HS-27A (cell line): ENCODE data around the gene STOML1.
A peak's percentile ranks its signal among the peaks of the same experiment; 100 is the strongest.
"Not testable (repeated sequence)": the region's sequence is repeated elsewhere in the genome, so short reads cannot be mapped to it uniquely, and the experiment has no call there.

Experiments used
- DNase-seq: peaks from one replicate; pipeline ENCODE4 v3.0.0-alpha.2; 2012; ENCODE audit warnings: low read depth, missing footprints

The STOML1 gene

DNA sequence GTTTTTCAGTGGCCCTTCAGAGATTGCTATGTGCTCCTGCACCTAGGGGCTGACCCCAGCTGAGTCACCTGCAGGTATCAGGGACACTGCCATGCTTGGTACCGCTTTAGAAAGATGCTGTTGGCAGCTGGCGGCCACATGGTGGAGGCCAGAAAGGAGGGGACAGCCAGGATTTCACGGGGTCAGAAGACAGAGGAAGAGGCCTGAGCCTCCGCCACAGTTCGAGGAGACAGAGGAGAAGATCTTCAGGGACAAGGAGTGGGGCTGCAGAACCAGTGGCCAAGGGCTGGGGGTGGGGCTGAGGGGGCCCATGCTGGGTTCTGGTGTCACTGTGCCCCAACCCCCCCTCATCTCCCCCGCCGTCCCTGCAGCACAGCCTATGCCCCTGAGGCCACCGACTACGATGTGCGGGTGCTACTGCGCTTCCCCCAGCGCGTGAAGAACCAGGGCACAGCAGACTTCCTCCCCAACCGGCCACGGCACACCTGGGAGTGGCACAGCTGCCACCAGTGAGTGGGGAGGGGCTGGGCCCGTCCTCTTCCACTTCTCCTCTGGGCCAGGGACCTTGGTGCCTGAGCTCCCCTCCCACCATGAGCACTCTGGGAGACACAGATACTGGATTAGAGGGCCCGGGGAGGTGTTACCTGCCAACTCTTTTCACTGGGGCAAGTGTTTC is 45.9 kb downstream of the STOML1 start:
- no peak for DNase-seq

DNA sequence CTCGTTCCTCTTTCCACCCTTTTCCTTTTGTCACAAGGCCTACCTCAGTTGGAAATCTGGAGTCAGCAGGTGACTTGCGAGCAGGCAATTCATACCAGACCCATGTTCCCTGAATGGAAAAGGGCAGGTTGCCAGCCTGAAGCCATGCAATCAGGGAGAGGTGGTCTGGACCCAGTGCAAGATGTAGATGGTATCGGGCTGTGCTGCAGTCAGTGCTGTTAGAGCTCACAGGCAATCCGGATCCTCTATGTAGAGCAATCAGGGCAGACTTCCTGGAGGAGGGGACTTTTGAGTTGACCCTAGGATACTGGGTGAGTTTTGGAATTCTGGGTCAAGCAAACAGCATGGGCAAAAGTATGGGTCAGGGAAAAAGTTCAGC is 47.0 kb downstream of the STOML1 start:
- DNase-seq: no peak

DNA sequence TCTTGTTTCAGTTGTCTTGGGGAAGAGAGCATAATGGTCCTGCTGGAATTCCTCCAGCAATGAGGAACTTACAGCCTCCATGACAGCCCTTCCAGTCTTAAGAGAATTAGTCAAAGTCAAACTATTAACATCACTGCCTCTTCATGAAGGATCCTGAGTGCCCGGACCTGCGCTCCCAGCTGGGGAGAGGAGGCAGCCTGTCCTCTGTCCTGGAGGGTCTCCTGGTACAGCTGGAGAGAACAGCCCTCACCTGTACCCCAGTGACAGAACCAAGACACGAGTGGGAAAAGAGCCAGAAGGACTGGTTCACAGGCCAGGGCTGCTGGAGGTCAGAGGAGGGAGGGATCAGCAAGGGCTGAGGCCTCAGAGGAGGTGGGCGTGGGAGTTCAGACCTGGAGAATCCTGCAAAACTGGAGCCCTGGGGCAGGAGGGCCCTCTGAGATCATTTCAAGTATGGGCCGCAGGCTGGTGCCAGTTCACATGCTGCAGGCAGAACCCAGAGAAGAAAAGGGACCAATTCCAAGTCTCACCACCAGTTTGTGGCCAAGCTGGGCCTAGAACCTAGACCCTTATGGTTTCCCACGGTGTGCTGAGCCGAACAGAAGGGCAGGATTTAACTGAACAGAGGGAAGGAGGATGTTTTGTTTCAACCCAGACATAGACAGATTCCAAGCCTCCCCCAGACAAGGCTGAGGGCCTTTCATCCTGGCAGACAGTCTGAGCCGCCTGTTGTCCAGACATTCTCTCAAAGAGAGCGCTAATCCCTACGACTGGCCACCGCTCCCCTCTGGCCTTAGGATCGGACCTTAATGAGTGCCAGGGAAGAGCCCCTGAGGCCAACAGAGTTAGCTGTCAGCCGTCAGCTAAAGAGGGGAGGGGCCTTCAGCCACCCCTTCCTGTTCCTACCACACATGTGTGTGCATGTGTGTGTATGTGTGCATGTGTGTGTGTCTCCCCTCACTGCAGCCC is 47.6 kb downstream of the STOML1 start:
- no peak for DNase-seq

DNA sequence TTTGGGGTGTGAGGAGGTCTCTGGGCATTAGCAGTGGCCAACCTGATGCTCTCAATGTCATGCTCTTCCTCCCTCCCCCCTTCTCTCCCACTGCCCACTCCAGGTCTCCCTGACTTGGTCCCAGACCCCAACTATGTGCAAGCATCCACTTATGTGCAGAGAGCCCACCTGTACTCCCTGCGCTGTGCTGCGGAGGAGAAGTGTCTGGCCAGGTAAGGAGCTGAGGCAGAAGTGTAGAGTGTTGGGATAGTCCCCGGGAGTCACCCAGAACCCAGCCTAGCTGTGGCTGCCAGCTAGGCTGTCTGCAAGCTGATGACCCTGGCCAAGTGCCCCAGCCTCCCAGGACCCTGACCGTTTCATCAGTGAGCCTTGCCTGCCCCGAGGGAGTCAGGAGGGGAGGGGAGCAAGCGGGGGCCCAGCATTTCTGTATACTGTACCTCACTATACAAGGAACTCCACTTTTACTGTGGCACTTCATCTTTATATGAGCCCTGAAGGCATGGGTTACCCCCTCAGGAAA is 49.3 kb downstream of the STOML1 start:
- DNase-seq: no peak

DNA sequence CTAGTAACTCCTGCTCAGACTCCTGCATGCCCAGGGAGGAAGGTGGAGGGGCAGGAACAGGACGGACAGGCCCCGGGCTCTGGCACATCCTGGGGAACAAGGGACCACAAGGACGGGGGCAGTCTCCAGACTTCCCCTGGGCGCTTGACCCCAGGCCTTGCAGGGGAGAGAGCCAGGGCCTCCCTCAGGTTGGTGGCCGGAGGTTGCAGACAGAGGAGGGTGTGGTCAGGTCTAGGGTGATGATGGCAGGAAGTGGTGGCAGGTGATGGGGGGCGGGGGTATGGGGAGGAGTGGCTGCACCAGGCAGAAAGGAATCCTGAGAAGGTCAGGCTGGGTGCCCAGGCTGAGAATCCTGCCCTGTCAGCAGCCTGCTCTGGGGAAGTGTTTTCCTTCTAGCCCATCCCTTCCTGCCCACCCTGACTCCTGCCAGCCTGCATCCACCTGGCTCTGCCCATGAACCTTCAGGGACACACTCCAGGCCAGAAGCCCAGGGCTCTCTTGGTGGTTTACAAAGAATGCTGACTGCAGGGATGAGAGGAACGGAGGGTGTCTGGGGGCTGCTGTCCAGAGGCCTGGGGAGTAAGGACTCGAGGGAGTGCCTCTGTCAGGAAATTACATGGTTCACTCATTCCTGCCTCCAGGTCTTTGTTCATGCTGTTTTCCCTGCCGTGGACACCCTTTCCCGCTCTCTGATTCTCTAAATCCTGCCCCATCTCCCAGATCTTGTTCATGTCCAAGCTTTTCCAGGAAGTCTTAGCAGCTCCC is 50.0 kb downstream of the STOML1 start:
- DNase-seq: no peak

DNA sequence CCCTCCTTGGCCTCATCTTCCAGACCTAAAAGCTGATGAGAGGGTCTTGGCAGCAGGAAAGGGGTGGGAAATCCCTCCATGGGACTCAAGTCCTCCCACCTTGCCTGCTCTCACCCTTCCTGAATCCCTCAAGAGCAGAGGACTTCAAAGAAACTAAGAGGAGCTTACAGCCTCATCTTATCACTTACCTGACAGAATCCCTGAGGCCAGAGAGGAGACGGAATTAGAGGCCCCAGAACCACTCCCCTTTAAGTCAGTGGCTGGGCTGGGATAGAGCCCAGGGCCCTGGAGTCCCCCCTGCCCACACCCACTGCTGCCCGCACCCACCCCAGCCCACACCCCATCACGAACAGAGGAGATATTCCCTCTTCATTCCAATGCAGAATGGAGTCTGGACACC is 50.6 kb downstream of the STOML1 start:
- no peak for DNase-seq

DNA sequence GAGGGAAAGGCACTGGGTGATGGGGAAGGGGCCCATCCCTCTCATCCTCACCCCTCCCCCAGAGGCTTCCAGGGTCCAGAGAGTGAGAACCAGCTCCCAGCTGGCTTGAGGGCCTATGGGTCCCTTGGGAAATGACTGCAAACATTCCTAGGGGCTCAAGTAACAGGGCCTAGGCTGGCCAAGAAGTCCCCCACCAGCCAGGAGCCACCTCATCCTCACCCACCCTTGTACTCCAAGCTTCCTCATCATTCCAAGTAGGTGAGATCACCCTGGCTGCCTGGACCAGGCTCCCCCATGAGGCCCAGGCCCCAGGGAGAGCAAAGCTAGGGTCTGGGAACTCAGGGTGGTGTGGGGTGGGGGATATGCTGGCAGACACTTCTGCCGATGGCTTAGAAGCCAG is 51.1 kb downstream of the STOML1 start:
- peak; percentile 99 for DNase-seq

DNA sequence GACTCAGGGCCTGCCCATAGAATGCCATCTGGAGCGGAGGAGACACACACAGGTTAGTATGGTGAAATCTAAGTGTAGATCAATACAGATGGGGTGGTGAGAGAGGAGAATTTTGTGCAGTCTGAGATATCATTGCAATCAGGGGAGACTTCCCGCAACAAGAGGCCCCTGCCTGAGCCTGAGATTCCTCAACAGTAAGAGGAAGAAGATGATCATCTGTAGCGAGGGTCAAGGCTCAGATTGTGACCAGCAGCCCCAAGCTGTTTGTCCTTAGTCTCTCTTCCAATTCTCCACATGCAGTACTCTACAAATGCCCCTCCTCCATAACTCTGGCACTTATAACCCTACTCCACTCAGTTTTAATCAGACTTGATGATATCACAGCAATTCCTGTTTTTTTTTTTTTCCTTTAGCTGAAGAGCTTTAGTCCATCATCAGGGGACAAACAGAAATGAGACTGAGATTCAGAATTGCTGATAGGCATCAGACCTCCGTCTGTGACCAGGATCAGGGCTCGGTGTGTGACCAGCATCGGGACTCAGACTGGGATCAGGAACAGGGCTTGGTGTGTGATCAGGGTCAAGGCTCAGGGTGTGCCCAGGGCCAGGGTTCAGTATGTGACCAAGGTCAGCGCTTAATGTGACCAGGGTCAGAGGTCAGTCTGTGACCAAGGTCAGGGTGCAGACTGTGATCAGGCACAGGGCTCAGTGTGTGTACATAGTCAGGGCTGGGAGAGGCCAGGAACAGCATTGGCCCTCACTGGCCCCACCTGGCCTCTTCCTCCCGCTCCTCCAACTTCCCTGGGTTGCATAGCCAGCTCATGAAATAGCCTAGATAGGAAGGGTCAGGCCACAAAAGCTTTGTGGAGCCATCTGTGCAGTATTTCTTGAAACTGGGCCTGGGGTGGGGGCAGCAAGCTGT is 51.8 kb downstream of the STOML1 start:
- no peak for DNase-seq

DNA sequence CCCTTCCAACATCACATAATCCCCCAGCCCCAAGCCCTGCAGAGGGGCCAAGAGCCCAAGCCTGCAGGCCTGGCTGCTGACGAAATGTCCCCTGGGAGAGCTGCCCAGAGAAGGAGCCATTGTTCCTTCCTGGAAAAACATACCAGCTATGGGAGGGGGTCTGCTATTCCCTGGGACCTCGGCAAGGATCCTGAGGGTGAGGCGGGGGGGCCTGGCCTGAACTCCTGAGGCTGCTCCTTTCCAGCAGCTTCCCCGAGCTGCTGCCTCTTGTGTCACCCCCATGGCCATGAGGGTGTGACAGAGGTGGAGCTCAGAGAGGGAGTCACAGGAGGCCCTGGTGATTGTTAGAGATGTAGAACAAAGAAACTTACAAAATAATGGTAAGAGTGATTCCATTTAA is 53.0 kb downstream of the STOML1 start:
- DNase-seq: no peak

DNA sequence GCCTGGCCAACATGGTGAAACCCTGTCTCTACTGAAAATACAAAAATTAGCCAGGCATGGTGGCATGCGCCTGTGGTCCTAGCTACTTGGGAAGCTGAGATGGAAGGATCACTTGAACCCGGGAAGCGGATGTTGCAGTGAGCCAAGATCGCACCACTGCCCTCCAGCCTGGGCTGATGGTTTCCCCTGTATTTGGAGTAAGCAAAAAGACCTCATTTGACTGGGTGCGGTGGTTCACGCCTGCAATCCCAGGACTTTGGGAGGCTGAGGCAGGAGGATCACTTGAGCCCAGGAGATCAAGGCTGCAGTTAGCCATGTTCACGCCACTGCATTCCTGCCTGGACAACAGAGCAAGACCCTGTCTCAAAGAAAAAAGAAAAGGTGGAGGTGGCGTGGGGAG is 53.6 kb downstream of the STOML1 start:
- DNase-seq: not testable (repeated sequence)

DNA sequence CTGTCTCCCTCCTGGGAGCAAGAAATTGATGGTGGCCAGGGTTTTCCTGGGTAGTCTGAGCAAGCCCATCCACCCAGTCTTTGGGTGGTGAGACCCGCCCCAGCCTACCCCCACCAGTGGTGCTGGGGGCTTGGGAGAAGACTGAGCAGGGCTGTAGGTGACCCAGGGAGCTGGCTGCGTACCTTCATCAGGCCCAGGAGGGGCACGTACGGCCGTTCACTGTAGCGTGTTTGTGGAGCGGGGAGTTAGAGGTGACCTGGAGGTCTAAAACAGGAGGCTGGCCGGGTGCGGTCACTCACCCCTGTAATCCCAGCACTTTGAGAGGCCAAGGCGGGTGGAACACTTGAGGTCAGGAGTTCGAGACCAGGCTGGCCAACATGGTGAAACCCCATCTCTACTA is 54.4 kb downstream of the STOML1 start:
- no peak for DNase-seq

DNA sequence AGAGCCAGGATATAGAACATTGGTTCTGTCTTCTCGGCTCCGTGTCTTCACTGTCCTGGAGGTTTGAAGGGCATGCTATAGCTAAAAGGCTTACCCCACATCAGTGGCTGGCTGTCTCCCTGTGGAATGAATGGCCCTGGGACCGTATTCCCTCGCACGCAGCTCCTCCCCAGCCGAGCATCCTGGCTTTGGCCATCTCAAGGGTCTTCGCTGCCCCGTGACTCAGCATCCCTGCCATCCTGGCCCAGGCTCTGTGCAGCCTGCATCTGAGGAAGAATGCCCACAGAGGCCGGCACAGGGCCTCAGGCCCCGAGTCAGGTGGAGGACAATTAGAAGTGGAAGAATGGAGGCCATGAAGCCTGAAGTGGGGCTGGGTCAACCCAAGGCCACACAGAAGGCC is 54.8 kb downstream of the STOML1 start:
- no peak for DNase-seq

DNA sequence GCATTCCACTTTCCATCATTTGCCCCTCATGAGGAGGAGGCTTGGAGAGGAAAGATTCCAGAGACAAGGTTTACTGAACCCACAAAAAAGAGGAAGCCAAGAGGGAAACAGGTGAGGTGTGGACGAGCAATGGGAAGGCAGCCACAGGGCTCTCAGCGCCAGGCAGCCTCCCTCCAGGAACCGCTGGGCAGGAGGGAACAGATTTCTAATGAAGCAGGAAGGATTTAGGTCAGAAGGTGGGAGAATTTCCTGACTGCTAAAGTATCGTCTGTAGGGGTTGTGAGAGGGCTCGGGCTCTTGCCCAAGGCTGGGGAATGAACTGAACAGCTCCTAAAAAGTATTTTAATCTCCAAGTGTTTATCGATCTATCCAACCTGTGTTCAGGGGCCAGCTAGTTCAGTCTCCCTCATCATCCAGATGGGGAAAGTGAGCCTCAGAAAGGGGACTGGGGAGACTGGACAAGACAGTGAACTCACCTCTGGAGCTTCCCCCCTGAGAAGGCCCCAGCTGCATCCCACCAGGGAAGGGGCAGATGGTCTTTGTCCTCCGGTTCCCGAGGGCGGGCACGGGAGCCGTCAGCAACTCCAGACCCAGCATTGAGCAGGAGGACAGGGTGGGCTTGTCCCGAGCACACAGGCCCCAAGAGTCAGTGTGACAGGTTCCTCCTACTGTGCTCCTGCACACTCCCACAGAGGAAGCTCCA is 55.4 kb downstream of the STOML1 start:
- DNase-seq: no peak

DNA sequence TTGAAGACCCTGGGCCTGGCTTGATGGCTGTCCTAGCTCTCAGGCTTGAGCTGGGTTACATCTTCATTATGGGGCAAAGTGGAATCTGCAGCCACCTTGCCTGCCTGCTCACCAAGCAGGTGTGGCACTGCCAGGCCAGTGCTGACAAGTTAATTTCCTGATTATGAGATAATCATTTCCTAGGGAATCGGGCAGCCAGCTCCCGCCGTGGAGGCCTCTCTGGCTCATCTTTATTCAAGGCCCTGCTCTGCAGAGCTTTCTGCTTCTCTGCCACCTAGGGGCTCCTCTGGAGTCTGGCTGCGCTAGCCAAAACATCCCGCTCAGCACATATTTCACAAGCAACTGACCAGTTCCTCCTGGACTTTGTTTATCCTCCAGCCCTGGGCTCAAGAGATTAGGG is 55.9 kb downstream of the STOML1 start:
- no peak for DNase-seq

DNA sequence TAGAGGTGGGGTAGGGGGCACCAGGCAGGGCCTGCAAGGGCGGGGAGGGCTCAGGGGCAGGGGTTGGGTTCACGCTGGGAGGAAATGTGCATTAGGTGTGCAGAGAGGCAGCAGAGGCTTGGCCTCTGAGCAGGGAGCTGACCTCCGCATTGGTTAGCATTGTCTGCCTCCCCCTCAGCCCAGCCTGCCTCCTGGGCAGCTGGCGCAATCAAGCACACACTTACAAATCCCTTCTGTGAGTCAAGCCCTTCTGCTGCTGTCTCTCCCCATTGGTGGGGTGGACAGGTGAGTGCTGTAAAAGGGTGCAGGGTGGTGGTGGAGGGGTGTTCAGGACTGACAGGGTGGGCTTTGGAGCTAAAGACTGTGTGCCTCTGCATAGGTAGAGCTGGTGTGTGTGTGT is 56.5 kb downstream of the STOML1 start:
- DNase-seq: no peak

DNA sequence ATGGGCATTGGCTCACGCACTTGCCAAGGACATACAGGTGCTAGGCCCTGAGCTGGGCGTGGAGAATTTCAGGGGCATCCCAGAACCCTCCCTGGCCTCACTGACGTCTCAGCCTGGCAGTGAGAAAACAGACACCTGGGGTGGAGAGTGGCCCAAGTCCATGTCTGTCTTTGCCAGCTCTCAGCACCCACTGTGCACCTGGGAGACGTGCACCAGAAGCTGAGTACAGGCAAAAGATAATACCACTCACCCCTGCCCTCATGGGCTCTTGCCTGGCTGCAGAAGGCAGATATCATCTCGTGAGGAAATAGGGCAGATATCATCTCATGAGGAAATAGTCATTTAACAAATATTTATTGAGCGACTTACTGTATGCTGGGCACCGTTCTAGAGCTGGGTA is 57.8 kb downstream of the STOML1 start:
- no peak for DNase-seq

DNA sequence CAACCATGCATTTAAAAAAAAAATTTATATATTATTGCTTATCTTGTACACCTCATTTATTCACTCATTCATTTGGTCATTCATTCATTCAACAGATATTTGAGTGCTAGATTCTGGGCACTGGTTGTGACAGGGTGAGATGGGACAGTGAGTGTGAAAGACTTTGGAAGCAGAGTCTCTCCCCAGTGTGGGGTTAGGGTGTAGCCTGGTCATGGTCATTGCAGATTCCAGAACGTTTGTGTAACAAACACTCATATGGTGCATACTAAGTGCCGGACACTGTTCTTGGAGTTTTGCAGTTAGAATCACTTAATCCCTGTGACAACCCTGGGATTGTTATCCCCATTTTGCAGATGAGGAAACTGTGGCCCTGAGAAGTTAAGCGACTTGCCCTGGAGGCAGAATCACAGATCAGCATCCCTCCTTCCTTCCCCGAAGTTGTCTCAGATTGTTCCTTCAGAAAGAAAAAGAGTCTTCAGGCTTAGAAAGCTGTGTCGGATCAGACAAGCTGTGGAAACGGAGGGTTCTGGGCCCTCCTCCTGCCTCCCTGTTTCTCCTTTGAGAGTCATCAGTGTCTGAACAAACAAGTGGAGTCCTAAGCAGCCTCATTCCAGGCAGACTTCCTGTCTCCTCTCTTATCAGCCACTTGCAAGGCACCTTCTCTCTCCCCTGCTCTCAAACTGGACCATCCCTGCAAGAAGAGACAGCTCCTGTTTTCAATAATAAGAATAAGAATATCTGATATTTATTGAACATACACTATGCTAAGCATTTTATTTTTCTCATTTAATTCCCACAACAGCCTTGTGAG is 59.5 kb downstream of the STOML1 start:
- no peak for DNase-seq

DNA sequence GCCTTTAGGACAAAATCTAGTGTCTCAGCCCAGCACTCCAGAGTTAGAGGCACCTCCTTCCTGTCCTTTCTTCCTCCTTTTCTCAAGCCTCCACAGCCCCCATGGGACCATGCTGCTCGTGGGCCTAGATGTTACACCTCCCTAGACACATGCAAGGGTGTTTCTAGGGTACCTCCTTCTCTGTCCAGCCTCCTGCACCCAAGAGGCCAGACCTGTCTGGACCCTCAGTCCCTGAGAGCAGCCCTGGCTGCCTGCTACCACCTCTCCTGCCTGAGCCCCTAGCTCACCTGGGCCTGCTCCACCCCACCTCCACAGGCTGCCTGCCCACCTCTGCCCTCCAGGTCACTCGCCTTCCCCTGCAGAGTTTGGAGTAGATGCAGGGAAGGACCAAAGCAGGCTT is 60.7 kb downstream of the STOML1 start:
- no peak for DNase-seq

DNA sequence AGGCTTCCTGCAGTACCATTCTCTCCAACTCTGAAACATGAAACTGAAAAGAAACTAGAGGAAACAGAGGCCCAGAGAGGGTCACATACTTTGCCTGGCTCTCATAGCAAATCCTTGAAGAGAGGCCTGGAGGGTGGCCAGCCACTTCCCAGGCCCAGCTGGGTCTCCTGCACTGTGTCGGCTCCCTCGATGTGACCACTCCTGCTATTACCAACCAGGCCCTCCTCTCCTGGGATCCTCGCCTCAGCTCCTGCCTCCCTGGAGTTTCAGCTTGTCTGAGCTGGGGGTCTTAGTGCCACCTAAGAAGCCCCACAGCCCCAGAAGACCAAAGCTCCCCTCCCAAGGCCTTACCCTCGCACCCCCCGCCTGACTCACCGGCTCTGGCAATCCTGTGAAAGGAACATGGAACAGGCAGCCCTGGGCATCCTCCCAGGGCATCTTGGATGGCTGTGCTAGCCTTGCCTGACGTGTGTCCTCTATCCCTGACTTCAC is 61.3 kb downstream of the STOML1 start:
- DNase-seq: no peak

DNA sequence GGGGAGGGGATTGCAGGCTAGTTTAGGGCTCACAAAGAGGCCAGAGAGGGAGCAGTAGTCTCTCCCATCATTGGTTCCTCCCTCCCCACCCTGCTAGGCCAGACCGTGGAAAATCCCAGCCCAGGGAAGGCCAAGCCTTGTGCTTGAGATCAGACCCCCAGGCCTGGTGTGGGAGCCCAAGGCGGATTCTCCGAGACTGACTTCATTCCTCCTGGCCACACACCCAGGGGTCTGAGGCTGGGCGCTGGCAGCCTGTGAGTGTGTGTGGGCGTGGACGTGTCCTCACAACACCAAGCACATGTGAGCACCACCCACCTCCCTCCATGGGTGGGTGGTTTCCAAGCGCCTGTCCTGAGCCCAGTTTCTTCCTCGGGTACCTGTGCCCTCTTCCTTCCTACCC is 61.7 kb downstream of the STOML1 start:
- DNase-seq: no peak
